Measurements from ENCODE around the gene TOR4A. TPM values are rescaled to one million over a fixed set of nuclear protein-coding genes. Genes with fewer than 3 reads are reported as not detected.

TOR4A gene
- total RNA-seq, 1 experiment from 2014 or later, result 28.9 TPM

GRCh38 chr9:137305798-137306065 lies 28.2 kb downstream of the TOR4A start:
- no peaks in the 10 kb centered on the region for H3F3A ChIP-seq (ENCODE audit: low read length, unreplicated experiment)
- peaks cover 3% of the 10 kb centered on the region for H3K79me2 ChIP-seq (ENCODE audit: low read length)
- ATAC-seq, result no peak
- no peaks in the 10 kb centered on the region for H3K27me3 ChIP-seq (ENCODE audit: low read length)
- H3K4me2 ChIP-seq (ENCODE audit: low read length), result no peak overlapping the region
- ChIA-PET CTCF (no interaction called here), POLR2A (ENCODE audit: unreplicated experiment) (interaction anchor here (0.6 kb wide), 1 partner anchor 102 kb away, joined by 3 read pairs; no protein-coding TSS in a partner anchor)
- no peak overlapping the region for H3K27ac ChIP-seq (ENCODE audit: low read length)
- no peak for DNase-seq
- no peak overlapping the region for H3K9ac ChIP-seq (ENCODE audit: low read length)
- no TSS peak for BruUV-seq (replicated peaks)
- no peaks in the 10 kb centered on the region for H3K9me2 ChIP-seq (replicated peaks; ENCODE audit: low read length)
- H2AFZ ChIP-seq (ENCODE audit: low read length), result no peak overlapping the region
- H3K4me3 ChIP-seq (ENCODE audit: low read length), result no peak overlapping the region
- H4K20me1 ChIP-seq (ENCODE audit: low read length), result no peaks in the 10 kb centered on the region
- intact Hi-C loops (cut with micrococcal nuclease), result no loop called here
- H3K9me3 ChIP-seq (ENCODE audit: low read length), result no peaks in the 10 kb centered on the region
- no peak for TF ChIP-seq EZH2 (IDR thresholded peaks at IDR 0.05; ENCODE audit: low read length, unreplicated experiment)
- no peak for TF ChIP-seq CTCF (conservative IDR thresholded peaks at IDR 0.05; ENCODE audit: low read depth, low read length)
- TF ChIP-seq EZH2phosphoT487 (IDR thresholded peaks at IDR 0.05; ENCODE audit: borderline replicate concordance, low read length), result no peak
- no peaks in the 10 kb centered on the region for H3K36me3 ChIP-seq (ENCODE audit: low read depth, low read length)
- peaks cover 14% of the 10 kb centered on the region for H3K4me1 ChIP-seq (ENCODE audit: insufficient read depth, low read length)

GRCh38 chr9:137306066-137306849 lies 28.7 kb downstream of the TOR4A start:
- Histone ChIP-seq H3K4me1 (ENCODE audit: insufficient read depth, low read length) (peaks cover 19% of the 10 kb centered on the region), H3K36me3 (ENCODE audit: low read depth, low read length) (no peaks in the 10 kb centered on the region), H3K27ac (ENCODE audit: low read length) (no peak overlapping the region), H3K27me3 (ENCODE audit: low read length) (no peaks in the 10 kb centered on the region), H3K79me2 (ENCODE audit: low read length) (no peaks in the 10 kb centered on the region), H3F3A (ENCODE audit: low read length, unreplicated experiment) (no peaks in the 10 kb centered on the region), H3K4me3 (ENCODE audit: low read length) (no peak overlapping the region), H3K9me2 (replicated peaks; ENCODE audit: low read length) (no peaks in the 10 kb centered on the region), H3K9ac (ENCODE audit: low read length) (no peak overlapping the region), H3K4me2 (ENCODE audit: low read length) (no peak overlapping the region), H3K9me3 (ENCODE audit: low read length) (no peaks in the 10 kb centered on the region), H4K20me1 (ENCODE audit: low read length) (no peaks in the 10 kb centered on the region), H2AFZ (ENCODE audit: low read length) (no peak overlapping the region)
- POLR2A ChIA-PET (ENCODE audit: unreplicated experiment), result interaction anchor here (0.6 kb wide), 1 partner anchor 103 kb away, joined by 3 read pairs; no protein-coding TSS in a partner anchor
- CTCF ChIA-PET, result no interaction called here
- DNase-seq, result no peak
- intact Hi-C loops (cut with micrococcal nuclease), result no loop called here
- no TSS peak for BruUV-seq (replicated peaks)
- TF ChIP-seq CTCF (conservative IDR thresholded peaks at IDR 0.05; ENCODE audit: low read depth, low read length) (no peak), EZH2phosphoT487 (IDR thresholded peaks at IDR 0.05; ENCODE audit: borderline replicate concordance, low read length) (no peak), EZH2 (IDR thresholded peaks at IDR 0.05; ENCODE audit: low read length, unreplicated experiment) (no peak)
- no peak for ATAC-seq

GRCh38 chr9:137306850-137307254 lies 29.3 kb downstream of the TOR4A start:
- no peaks in the 10 kb centered on the region for H4K20me1 ChIP-seq (ENCODE audit: low read length)
- no peak overlapping the region for H3K4me2 ChIP-seq (ENCODE audit: low read length)
- ChIA-PET CTCF (no interaction called here), POLR2A (ENCODE audit: unreplicated experiment) (no interaction called here)
- no peak for TF ChIP-seq EZH2phosphoT487 (IDR thresholded peaks at IDR 0.05; ENCODE audit: borderline replicate concordance, low read length)
- DNase-seq (no peak), ATAC-seq (no peak)
- H3K4me1 ChIP-seq (ENCODE audit: insufficient read depth, low read length), result peaks cover 24% of the 10 kb centered on the region
- no peak overlapping the region for H3K9ac ChIP-seq (ENCODE audit: low read length)
- no TSS peak for BruUV-seq (replicated peaks)
- no peaks in the 10 kb centered on the region for H3K27me3 ChIP-seq (ENCODE audit: low read length)
- H3K79me2 ChIP-seq (ENCODE audit: low read length), result no peaks in the 10 kb centered on the region
- H2AFZ ChIP-seq (ENCODE audit: low read length), result no peak overlapping the region
- no peaks in the 10 kb centered on the region for H3K9me2 ChIP-seq (replicated peaks; ENCODE audit: low read length)
- no peaks in the 10 kb centered on the region for H3K9me3 ChIP-seq (ENCODE audit: low read length)
- H3K4me3 ChIP-seq (ENCODE audit: low read length), result no peak overlapping the region
- no peaks in the 10 kb centered on the region for H3F3A ChIP-seq (ENCODE audit: low read length, unreplicated experiment)
- intact Hi-C loops (cut with micrococcal nuclease), result no loop called here
- H3K36me3 ChIP-seq (ENCODE audit: low read depth, low read length), result no peaks in the 10 kb centered on the region
- H3K27ac ChIP-seq (ENCODE audit: low read length), result no peak overlapping the region
